ENCODE data around the gene SCAI.
"Not testable (repeated sequence)": the region's sequence is repeated elsewhere in the genome, so short reads cannot be mapped to it uniquely, and the experiment has no call there.

SCAI gene

GRCh38 chr9:124934290-124934689, 209.0 kb downstream of the SCAI start:
- Histone ChIP-seq H3K4me2 (ENCODE audit: low read length) (no peak overlapping the region), H3K27me3 (ENCODE audit: control insufficient read depth, insufficient read depth, low read length) (no peaks in the 10 kb centered on the region), H3K36me3 (ENCODE audit: insufficient read depth, low read length) (peaks cover 38% of the 10 kb centered on the region), H3K4me1 (ENCODE audit: control insufficient read depth, insufficient read depth, low read length) (peaks cover 10% of the 10 kb centered on the region), H3K4me3 (ENCODE audit: low read length) (no peak overlapping the region), H3K9me3 (replicated peaks; ENCODE audit: low read length) (no peaks in the 10 kb centered on the region), H3K9ac (ENCODE audit: low read depth, low read length) (no peak overlapping the region)

- Histone ChIP-seq H3K9me3 (replicated peaks; ENCODE audit: low read length) (no peaks in the 10 kb centered on the region), H3K9ac (ENCODE audit: low read depth, low read length) (no peak overlapping the region), H3K4me2 (ENCODE audit: low read length) (no peak overlapping the region), H3K4me1 (ENCODE audit: control insufficient read depth, insufficient read depth, low read length) (peaks cover 10% of the 10 kb centered on the region), H3K4me3 (ENCODE audit: low read length) (no peak overlapping the region), H3K36me3 (ENCODE audit: insufficient read depth, low read length) (peaks cover 56% of the 10 kb centered on the region), H3K27me3 (ENCODE audit: control insufficient read depth, insufficient read depth, low read length) (no peaks in the 10 kb centered on the region)
Measured at GRCh38 chr9:124932333-124932732, 211.0 kb downstream of the SCAI start.

- H3K27me3 ChIP-seq (ENCODE audit: control insufficient read depth, insufficient read depth, low read length) = no peaks in the 10 kb centered on the region
- H3K4me1 ChIP-seq (ENCODE audit: control insufficient read depth, insufficient read depth, low read length) = peaks cover 4% of the 10 kb centered on the region
- H3K9me3 ChIP-seq (replicated peaks; ENCODE audit: low read length) = no peaks in the 10 kb centered on the region
- H3K4me3 ChIP-seq (ENCODE audit: low read length) = no peak overlapping the region
- H3K4me2 ChIP-seq (ENCODE audit: low read length) = no peak overlapping the region
- peaks cover 54% of the 10 kb centered on the region for H3K36me3 ChIP-seq (ENCODE audit: insufficient read depth, low read length)
- H3K9ac ChIP-seq (ENCODE audit: low read depth, low read length) = no peak overlapping the region
Measured at GRCh38 chr9:124929464-124929863, 213.9 kb downstream of the SCAI start.

GRCh38 chr9:124928116-124928515, 215.2 kb downstream of the SCAI start:
- Histone ChIP-seq H3K4me3 (ENCODE audit: low read length) (no peak overlapping the region), H3K9me3 (replicated peaks; ENCODE audit: low read length) (no peaks in the 10 kb centered on the region), H3K27me3 (ENCODE audit: control insufficient read depth, insufficient read depth, low read length) (no peaks in the 10 kb centered on the region), H3K4me2 (ENCODE audit: low read length) (no peak overlapping the region), H3K4me1 (ENCODE audit: control insufficient read depth, insufficient read depth, low read length) (no peaks in the 10 kb centered on the region), H3K9ac (ENCODE audit: low read depth, low read length) (no peak overlapping the region), H3K36me3 (ENCODE audit: insufficient read depth, low read length) (peaks cover 45% of the 10 kb centered on the region)

DNA sequence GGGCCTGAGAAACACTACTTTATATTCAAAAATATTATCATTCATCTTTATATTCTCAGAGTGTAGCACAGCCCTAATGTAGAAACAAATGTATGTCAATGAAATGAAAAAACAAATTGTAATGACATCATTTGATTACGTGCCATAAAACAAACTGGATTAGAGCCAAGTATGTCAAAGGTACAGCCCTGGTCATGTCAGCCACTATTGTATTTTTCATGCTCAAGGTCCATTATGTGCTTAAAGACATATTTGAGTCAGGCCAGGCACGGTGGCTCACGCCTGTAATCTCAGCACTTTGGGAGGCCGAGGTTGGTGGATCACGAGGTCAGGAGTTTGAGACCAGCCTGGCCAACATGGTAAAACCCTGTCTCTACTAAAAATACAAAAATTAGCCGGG, 222.9 kb downstream of the SCAI start:
- H3K4me1 ChIP-seq (ENCODE audit: control insufficient read depth, insufficient read depth, low read length) = not testable (repeated sequence)

GRCh38 chr9:124914753-124915405, 228.4 kb downstream of the SCAI start:
- H3K4me2 ChIP-seq (ENCODE audit: low read length) = no peak overlapping the region
- H3K4me1 ChIP-seq (ENCODE audit: control insufficient read depth, insufficient read depth, low read length) = no peaks in the 10 kb centered on the region
- H3K36me3 ChIP-seq (ENCODE audit: insufficient read depth, low read length) = peaks cover 47% of the 10 kb centered on the region
- H3K9ac ChIP-seq (ENCODE audit: low read depth, low read length) = no peak overlapping the region
- H3K9me3 ChIP-seq (replicated peaks; ENCODE audit: low read length) = no peaks in the 10 kb centered on the region
- H3K27me3 ChIP-seq (ENCODE audit: control insufficient read depth, insufficient read depth, low read length) = no peaks in the 10 kb centered on the region
- no peak overlapping the region for H3K4me3 ChIP-seq (ENCODE audit: low read length)

More for the DNA sequence above, 222.9 kb downstream of the SCAI start:
- not testable (repeated sequence) for H3K9me3 ChIP-seq (replicated peaks; ENCODE audit: low read length); H3K27me3 ChIP-seq (ENCODE audit: control insufficient read depth, insufficient read depth, low read length); H3K4me2 ChIP-seq (ENCODE audit: low read length); H3K4me3 ChIP-seq (ENCODE audit: low read length); H3K9ac ChIP-seq (ENCODE audit: low read depth, low read length)
- H3K36me3 ChIP-seq (ENCODE audit: insufficient read depth, low read length) = peaks cover 37% of the 10 kb centered on the region

- H3K27me3 ChIP-seq (ENCODE audit: control insufficient read depth, insufficient read depth, low read length) = no peaks in the 10 kb centered on the region
- no peak overlapping the region for H3K4me2 ChIP-seq (ENCODE audit: low read length)
- H3K4me3 ChIP-seq (ENCODE audit: low read length) = no peak overlapping the region
- peaks cover 37% of the 10 kb centered on the region for H3K36me3 ChIP-seq (ENCODE audit: insufficient read depth, low read length)
- no peak overlapping the region for H3K9ac ChIP-seq (ENCODE audit: low read depth, low read length)
- H3K4me1 ChIP-seq (ENCODE audit: control insufficient read depth, insufficient read depth, low read length) = no peaks in the 10 kb centered on the region
- H3K9me3 ChIP-seq (replicated peaks; ENCODE audit: low read length) = no peaks in the 10 kb centered on the region
Measured at GRCh38 chr9:124913378-124913777, 229.9 kb downstream of the SCAI start.

- H3K4me2 ChIP-seq (ENCODE audit: low read length) = no peak overlapping the region
- no peaks in the 10 kb centered on the region for H3K27me3 ChIP-seq (ENCODE audit: control insufficient read depth, insufficient read depth, low read length)
- no peaks in the 10 kb centered on the region for H3K9me3 ChIP-seq (replicated peaks; ENCODE audit: low read length)
- no peak overlapping the region for H3K4me3 ChIP-seq (ENCODE audit: low read length)
- no peaks in the 10 kb centered on the region for H3K4me1 ChIP-seq (ENCODE audit: control insufficient read depth, insufficient read depth, low read length)
- H3K9ac ChIP-seq (ENCODE audit: low read depth, low read length) = no peak overlapping the region
- peaks cover 33% of the 10 kb centered on the region for H3K36me3 ChIP-seq (ENCODE audit: insufficient read depth, low read length)
Measured at GRCh38 chr9:124911766-124912165, 231.6 kb downstream of the SCAI start.

DNA sequence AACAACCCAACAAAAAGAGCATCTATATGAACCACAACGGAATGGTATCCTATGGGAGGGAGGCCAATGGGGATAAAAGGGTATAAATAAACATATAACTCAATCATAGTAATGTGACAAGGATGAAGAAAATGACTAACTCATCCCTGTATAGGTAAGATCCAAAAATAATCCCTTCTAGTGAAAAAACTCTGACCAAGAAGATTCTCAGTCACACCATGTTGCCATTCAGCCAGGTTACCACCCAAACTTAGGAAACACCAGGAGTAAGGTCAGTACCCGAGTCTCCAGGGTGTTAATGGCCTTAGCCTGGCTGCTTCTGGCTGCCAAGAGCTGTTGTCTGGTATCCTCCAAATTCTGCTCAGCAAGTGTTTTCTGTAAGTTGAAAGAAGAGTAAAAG, 235.2 kb downstream of the SCAI start:
- peaks cover 22% of the 10 kb centered on the region for H3K36me3 ChIP-seq (ENCODE audit: insufficient read depth, low read length)
- no peak overlapping the region for H3K4me2 ChIP-seq (ENCODE audit: low read length)
- no peaks in the 10 kb centered on the region for H3K27me3 ChIP-seq (ENCODE audit: control insufficient read depth, insufficient read depth, low read length)
- no peak overlapping the region for H3K9ac ChIP-seq (ENCODE audit: low read depth, low read length)
- no peaks in the 10 kb centered on the region for H3K4me1 ChIP-seq (ENCODE audit: control insufficient read depth, insufficient read depth, low read length)
- no peak overlapping the region for H3K4me3 ChIP-seq (ENCODE audit: low read length)
- H3K9me3 ChIP-seq (replicated peaks; ENCODE audit: low read length) = no peaks in the 10 kb centered on the region

GRCh38 chr9:124906966-124907365, 236.4 kb downstream of the SCAI start:
- Histone ChIP-seq H3K36me3 (ENCODE audit: insufficient read depth, low read length) (peaks cover 14% of the 10 kb centered on the region), H3K4me1 (ENCODE audit: control insufficient read depth, insufficient read depth, low read length) (peaks cover 3% of the 10 kb centered on the region), H3K9me3 (replicated peaks; ENCODE audit: low read length) (no peaks in the 10 kb centered on the region), H3K9ac (ENCODE audit: low read depth, low read length) (no peak overlapping the region), H3K4me3 (ENCODE audit: low read length) (no peak overlapping the region), H3K4me2 (ENCODE audit: low read length) (no peak overlapping the region), H3K27me3 (ENCODE audit: control insufficient read depth, insufficient read depth, low read length) (no peaks in the 10 kb centered on the region)

GRCh38 chr9:124899845-124900244, 243.5 kb downstream of the SCAI start:
- no peak overlapping the region for H3K4me2 ChIP-seq (ENCODE audit: low read length)
- H3K4me1 ChIP-seq (ENCODE audit: control insufficient read depth, insufficient read depth, low read length) = peaks cover 9% of the 10 kb centered on the region
- no peak overlapping the region for H3K4me3 ChIP-seq (ENCODE audit: low read length)
- H3K27me3 ChIP-seq (ENCODE audit: control insufficient read depth, insufficient read depth, low read length) = no peaks in the 10 kb centered on the region
- H3K9ac ChIP-seq (ENCODE audit: low read depth, low read length) = no peak overlapping the region
- H3K36me3 ChIP-seq (ENCODE audit: insufficient read depth, low read length) = peaks cover 18% of the 10 kb centered on the region
- no peaks in the 10 kb centered on the region for H3K9me3 ChIP-seq (replicated peaks; ENCODE audit: low read length)
